ENCODE results near the gene ULK2. TPM values are rescaled to one million over a fixed set of nuclear protein-coding genes. Genes with fewer than 3 reads are reported as not detected.

Gene ULK2
- total RNA-seq, 2 experiments from 2014 or later: 4.9 to 5.8 TPM

- Mint-ChIP-seq H3K27me3 (peaks cover 13% of the 10 kb centered on the region), H3K9me3 (no peaks in the 10 kb centered on the region), H3K36me3 (no peaks in the 10 kb centered on the region), H3K4me3 (no peak overlapping the region), H3K27ac (no peak overlapping the region), H3K4me1 (peaks cover 5% of the 10 kb centered on the region)
- no peak for DNase-seq
These were observed 117.6 kb downstream of the ULK2 start for GRCh38 chr17:19750020-19750572.

- H3K27ac Mint-ChIP-seq: no peak overlapping the region
- no peak for DNase-seq
- no peaks in the 10 kb centered on the region for H3K36me3 Mint-ChIP-seq
- no peak overlapping the region for H3K4me3 Mint-ChIP-seq
- H3K4me1 Mint-ChIP-seq: peaks cover 6% of the 10 kb centered on the region
- no peaks in the 10 kb centered on the region for H3K9me3 Mint-ChIP-seq
- H3K27me3 Mint-ChIP-seq: peaks cover 5% of the 10 kb centered on the region
These were observed 118.9 kb downstream of the ULK2 start for GRCh38 chr17:19748807-19749193.

- Mint-ChIP-seq H3K27me3 (no peaks in the 10 kb centered on the region), H3K9me3 (no peaks in the 10 kb centered on the region), H3K4me1 (peaks cover 6% of the 10 kb centered on the region), H3K4me3 (no peak within 1 kb of the TSS), H3K27ac (no peak within 1 kb of the TSS), H3K36me3 (no peaks in the 10 kb centered on the region)
- no peak for DNase-seq
These were observed 119.6 kb downstream of the ULK2 start, which contains the start of gene ALDH3A1 for GRCh38 chr17:19747829-19748806. Gene ALDH3A1 (minus strand): TSS chr17:19748298. CDS start chr17:19745129, 3,169 bp downstream.

DNA sequence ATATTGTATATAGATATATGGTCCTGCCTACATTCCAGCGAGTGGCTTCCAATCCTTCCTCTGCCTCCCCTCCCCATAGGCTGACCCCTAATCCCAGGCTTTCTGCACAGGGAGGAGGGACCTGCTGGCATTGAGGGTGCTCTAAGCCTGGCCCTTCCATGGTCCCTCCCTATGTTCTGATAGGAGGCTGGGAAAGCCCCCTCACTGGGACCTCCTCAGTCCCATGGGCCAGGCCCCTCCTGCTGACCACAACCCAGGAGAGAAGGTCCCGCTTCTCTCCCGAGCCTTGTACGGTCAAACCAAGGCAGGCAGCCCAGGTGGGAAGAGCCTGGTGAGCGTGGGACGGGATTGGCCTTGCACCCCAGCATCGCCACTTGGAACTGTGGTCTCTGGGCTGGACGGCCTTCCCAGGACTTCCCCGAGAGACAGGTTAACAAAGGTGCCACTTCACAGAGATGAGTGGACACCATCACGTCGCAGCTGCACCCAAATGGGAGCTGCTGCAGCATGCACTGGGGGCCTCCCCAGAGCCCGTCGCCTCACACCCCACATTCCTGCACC, 120.5 kb downstream of the ULK2 start:
- no peak overlapping the region for H3K4me3 Mint-ChIP-seq
- H3K9me3 Mint-ChIP-seq: no peaks in the 10 kb centered on the region
- H3K36me3 Mint-ChIP-seq: no peaks in the 10 kb centered on the region
- no peaks in the 10 kb centered on the region for H3K27me3 Mint-ChIP-seq
- H3K27ac Mint-ChIP-seq: no peak overlapping the region
- peaks cover 6% of the 10 kb centered on the region for H3K4me1 Mint-ChIP-seq
- no peak for DNase-seq

- H3K27me3 Mint-ChIP-seq: no peaks in the 10 kb centered on the region
- DNase-seq: no peak
- H3K27ac Mint-ChIP-seq: no peak overlapping the region
These were observed 121.2 kb downstream of the ULK2 start for GRCh38 chr17:19746517-19746916.

DNA sequence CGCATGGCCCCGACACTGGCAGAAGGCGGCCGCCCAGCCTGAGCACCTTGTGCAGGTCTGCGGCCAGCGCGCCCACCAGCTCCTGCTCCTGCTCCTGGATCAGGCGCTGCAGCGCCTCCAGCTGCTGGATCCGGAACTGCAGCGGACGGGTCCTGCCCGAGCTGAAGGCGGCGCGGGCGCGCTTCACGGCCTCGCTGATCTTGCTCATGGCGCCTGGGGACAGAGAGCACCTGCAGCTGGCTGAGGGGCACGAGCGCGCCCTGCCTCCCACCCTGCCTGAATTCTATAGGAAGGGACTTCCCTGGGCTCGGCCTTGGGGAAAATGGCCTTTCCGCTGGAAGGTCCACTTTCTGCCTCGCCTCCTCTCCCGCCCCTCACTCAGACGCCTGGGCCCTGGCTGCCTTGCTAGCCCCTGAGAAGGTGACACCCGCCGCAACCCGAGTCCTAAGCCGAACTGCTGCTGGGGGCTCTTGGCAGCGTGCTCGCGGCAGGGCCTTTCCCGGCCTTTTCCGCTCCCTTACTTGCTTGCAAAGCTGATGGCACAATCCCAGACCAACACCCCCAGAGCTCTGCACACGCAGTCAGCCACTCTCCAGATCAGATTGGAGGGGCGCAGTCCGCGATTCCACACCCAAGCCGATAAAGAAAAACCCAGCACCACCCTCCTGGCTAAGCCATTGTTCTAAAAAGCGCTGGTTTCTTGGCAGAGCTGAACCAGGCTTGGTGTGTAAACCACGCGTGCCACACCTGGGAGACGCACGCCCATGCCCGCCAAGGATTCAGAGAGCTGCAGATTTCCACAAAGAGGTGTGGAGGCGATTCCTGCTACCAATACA, 122.6 kb downstream of the ULK2 start:
- Mint-ChIP-seq H3K9me3 (no peaks in the 10 kb centered on the region), H3K27ac (no peak overlapping the region), H3K4me3 (peak overlapping the region; percentile 69), H3K36me3 (no peaks in the 10 kb centered on the region), H3K4me1 (peaks cover 6% of the 10 kb centered on the region), H3K27me3 (no peaks in the 10 kb centered on the region)
- peak; percentile 89 for DNase-seq

More at GRCh38 chr17:19746517-19746916, 121.2 kb downstream of the ULK2 start:
- no peak overlapping the region for H3K4me3 Mint-ChIP-seq
- H3K4me1 Mint-ChIP-seq: peaks cover 6% of the 10 kb centered on the region
- H3K9me3 Mint-ChIP-seq: no peaks in the 10 kb centered on the region
- H3K36me3 Mint-ChIP-seq: no peaks in the 10 kb centered on the region

DNA sequence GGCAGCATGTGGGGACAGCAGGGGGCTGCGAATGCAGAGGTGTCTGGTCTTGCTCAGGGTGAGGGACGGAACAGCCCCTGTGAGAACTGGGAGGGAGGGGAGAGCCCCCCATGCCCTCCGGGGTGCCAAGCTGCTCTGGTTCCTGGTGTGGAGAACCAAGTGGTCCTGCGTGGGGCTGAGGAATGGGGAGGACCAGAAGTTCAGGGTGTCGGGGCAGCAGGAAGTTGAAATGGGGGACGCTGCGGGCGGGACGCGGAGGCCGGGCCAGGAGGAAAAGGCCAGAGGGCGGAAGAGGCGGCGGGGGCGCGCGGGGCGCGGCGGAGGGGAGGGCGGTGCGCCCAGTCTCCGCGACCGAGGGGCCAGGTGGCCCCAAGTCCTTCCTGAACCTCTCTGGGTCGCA, 123.2 kb downstream of the ULK2 start:
- DNase-seq: no peak

GRCh38 chr17:19743101-19744100, 124.3 kb downstream of the ULK2 start:
- peak overlapping the region; percentile 29 for H3K4me3 Mint-ChIP-seq
- H3K9me3 Mint-ChIP-seq: no peaks in the 10 kb centered on the region
- peaks cover 6% of the 10 kb centered on the region for H3K4me1 Mint-ChIP-seq
- no peak overlapping the region for H3K27ac Mint-ChIP-seq
- H3K36me3 Mint-ChIP-seq: no peaks in the 10 kb centered on the region
- no peak for DNase-seq
- no peaks in the 10 kb centered on the region for H3K27me3 Mint-ChIP-seq

More for the DNA sequence above, 123.2 kb downstream of the ULK2 start:
- H3K4me3 Mint-ChIP-seq: peak overlapping the region; percentile 79
- no peaks in the 10 kb centered on the region for H3K27me3 Mint-ChIP-seq
- H3K4me1 Mint-ChIP-seq: peaks cover 6% of the 10 kb centered on the region
- peak overlapping the region; percentile 75 for H3K27ac Mint-ChIP-seq
- no peaks in the 10 kb centered on the region for H3K36me3 Mint-ChIP-seq
- no peaks in the 10 kb centered on the region for H3K9me3 Mint-ChIP-seq

GRCh38 chr17:19742495-19742894, 125.2 kb downstream of the ULK2 start:
- Mint-ChIP-seq H3K36me3 (no peaks in the 10 kb centered on the region), H3K9me3 (no peaks in the 10 kb centered on the region), H3K27ac (no peak overlapping the region), H3K4me3 (no peak overlapping the region), H3K4me1 (peaks cover 6% of the 10 kb centered on the region), H3K27me3 (no peaks in the 10 kb centered on the region)
- no peak for DNase-seq

DNA sequence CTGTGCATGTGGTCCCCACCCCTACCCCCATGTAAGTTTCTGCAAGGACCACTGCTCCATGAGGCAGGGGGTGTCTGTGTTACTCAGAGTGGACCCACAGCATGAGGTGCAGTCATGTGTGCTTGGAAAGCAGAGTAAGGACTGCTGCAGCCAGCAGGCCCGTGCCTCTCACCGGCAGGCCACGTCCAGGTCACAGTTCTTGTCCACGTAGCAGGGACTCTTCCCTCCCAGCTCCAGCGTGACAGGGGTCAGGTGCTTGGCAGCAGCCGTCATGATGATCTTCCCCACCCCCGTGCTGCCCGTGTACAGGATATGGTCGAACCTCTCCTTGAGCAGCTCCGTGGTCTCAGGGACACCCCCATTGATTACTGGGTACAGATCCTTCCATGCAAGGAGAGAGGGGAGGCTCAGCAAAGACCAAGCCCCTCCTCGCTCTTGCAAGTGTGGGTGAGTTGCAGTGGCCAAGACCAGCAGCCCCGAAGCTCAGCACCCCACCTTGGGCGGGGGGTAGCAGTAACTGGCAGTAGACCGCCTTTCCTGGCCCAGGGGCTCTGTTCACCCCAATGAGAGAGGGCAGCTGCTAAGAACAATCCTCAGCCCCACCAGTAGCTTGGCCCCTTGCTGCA, 125.8 kb downstream of the ULK2 start:
- Mint-ChIP-seq H3K27me3 (no peaks in the 10 kb centered on the region), H3K36me3 (no peaks in the 10 kb centered on the region), H3K4me1 (peaks cover 6% of the 10 kb centered on the region), H3K9me3 (no peaks in the 10 kb centered on the region), H3K4me3 (no peak overlapping the region), H3K27ac (no peak overlapping the region)
- DNase-seq: no peak

- no peaks in the 10 kb centered on the region for H3K27me3 Mint-ChIP-seq
- H3K27ac Mint-ChIP-seq: no peak overlapping the region
- peaks cover 6% of the 10 kb centered on the region for H3K4me1 Mint-ChIP-seq
- H3K9me3 Mint-ChIP-seq: no peaks in the 10 kb centered on the region
- no peaks in the 10 kb centered on the region for H3K36me3 Mint-ChIP-seq
- DNase-seq: no peak
- H3K4me3 Mint-ChIP-seq: no peak overlapping the region
These were observed 126.8 kb downstream of the ULK2 start for GRCh38 chr17:19740933-19741332.

GRCh38 chr17:19739241-19740201, 128.2 kb downstream of the ULK2 start:
- peaks cover 2% of the 10 kb centered on the region for H3K4me1 Mint-ChIP-seq
- no peak overlapping the region for H3K27ac Mint-ChIP-seq
- H3K4me3 Mint-ChIP-seq: no peak overlapping the region
- H3K9me3 Mint-ChIP-seq: no peaks in the 10 kb centered on the region
- H3K36me3 Mint-ChIP-seq: no peaks in the 10 kb centered on the region
- no peak for DNase-seq
- H3K27me3 Mint-ChIP-seq: no peaks in the 10 kb centered on the region

Measured in activated naive CD8-positive, alpha-beta T cell treated with anti-CD3 and anti-CD28 coated beads for 36 hours (primary cell).